Gastroesophageal sphincter (tissue), 3 donors: ENCODE measurements around the gene TUBA3D.

Experiments used
- CTCF ChIP-seq, 4 experiments: fragments of 200-600 bp in 2 of 4; fragments of 450-650 bp in 2 of 4; sonication (generic) in 1 of 4; IDR thresholded peaks; one replicate each; pipeline ENCODE4 v1.5.1; 2017 to 2019; ENCODE audit warnings: antibody characterized with exemption in 4 of 4, mild to moderate bottlenecking in 2 of 4, moderate library complexity in 2 of 4
- POLR2A ChIP-seq, 2 donors: fragments of 450-650 bp; IDR thresholded peaks; one replicate each; pipeline ENCODE4 v1.6.1; 2017; ENCODE audit warnings: antibody characterized with exemption in 2 of 2, mild to moderate bottlenecking in 2 of 2, moderate library complexity in 1 of 2

- TF ChIP-seq CTCF (IDR thresholded peaks at IDR 0.05) (no peak), POLR2A (IDR thresholded peaks at IDR 0.05) (no peak)
Observed at GRCh38 chr2:131520526-131520925, 44.6 kb downstream of the TUBA3D start.
